NCI-H128 (cell line): Measurements from ENCODE around the gene BZW1.

ENCODE experiments used
- DNase-seq: peaks from one replicate; lab custom pipeline; 2025; ENCODE audit not compliant: unreplicated experiment; lab: John Stamatoyannopoulos, UW

BZW1 gene

DNA sequence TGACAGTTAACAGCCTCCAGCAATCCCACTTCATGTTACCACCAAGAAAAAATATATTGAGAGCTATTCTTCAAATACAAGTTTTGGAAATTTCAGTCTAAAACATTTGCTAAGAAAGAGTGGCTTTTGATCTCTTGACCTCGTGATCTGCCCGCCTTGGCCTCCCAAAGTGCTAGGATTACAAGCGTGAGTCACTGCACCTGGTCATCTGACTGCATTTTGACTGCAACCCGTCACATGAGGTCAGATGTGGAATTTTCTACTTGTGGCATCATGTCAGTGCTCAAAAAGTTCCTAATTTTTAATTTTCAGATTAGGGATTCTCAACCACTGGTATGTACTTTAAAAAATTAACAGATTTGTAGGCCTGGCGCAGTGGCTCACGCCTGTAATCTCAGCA lies 61.9 kb downstream of the BZW1 start:
- DNase-seq: no peak
